IPS-18c (cell line): ENCODE results near the gene PINK1.

ENCODE experiments used
- H3K4me3 ChIP-seq: 2 replicates; pipeline ENCODE4 v1.7.0; 2013; ENCODE audit warnings: low read depth, mild to moderate bottlenecking, low read length, moderate library complexity; ENCODE audit not compliant: insufficient read depth
- H3K9me3 ChIP-seq: one replicate; pipeline ENCODE4 v1.6.1; 2013; ENCODE audit warnings: mild to moderate bottlenecking, low read length, moderate library complexity; ENCODE audit not compliant: control insufficient read depth, insufficient read depth

The PINK1 gene

GRCh38 chr1:20633190-20634064 lies at the start of gene PINK1:
Gene PINK1 (plus strand): TSS chr1:20633458. CDS start chr1:20633549, 91 bp downstream.
- H3K4me3 ChIP-seq: peak within 1 kb of the TSS; percentile 71
- no peaks in the 10 kb centered on the region for H3K9me3 ChIP-seq

- peaks cover 2% of the 10 kb centered on the region for H3K9me3 ChIP-seq
- H3K4me3 ChIP-seq: no peak overlapping the region
Measured at GRCh38 chr1:20584890-20585289, 48.4 kb upstream of the PINK1 start.

- no peak overlapping the region for H3K4me3 ChIP-seq
- H3K9me3 ChIP-seq: peaks cover 2% of the 10 kb centered on the region
Measured at GRCh38 chr1:20586953-20587660, 46.2 kb upstream of the PINK1 start.

- Histone ChIP-seq H3K4me3 (no peak overlapping the region), H3K9me3 (peaks cover 2% of the 10 kb centered on the region)
Measured at GRCh38 chr1:20587661-20588053, 45.6 kb upstream of the PINK1 start.

- Histone ChIP-seq H3K4me3 (no peak within 1 kb of the TSS; the same call in 1 of the 2 replicates), H3K9me3 (peaks cover 2% of the 10 kb centered on the region)
Measured at GRCh38 chr1:20588634-20589225, 44.5 kb upstream of the PINK1 start, which contains the start of gene CDA. Gene CDA (plus strand): TSS chr1:20589097. CDS start chr1:20589130, 33 bp downstream.

GRCh38 chr1:20589331-20590278 lies 43.7 kb upstream of the PINK1 start:
- H3K9me3 ChIP-seq: peaks cover 2% of the 10 kb centered on the region

GRCh38 chr1:20590306-20590777 lies 42.9 kb upstream of the PINK1 start:
- Histone ChIP-seq H3K4me3 (no peak overlapping the region), H3K9me3 (peaks cover 2% of the 10 kb centered on the region)

More at GRCh38 chr1:20589331-20590278, 43.7 kb upstream of the PINK1 start:
- H3K4me3 ChIP-seq: no peak overlapping the region; the same call in 1 of the 2 replicates

GRCh38 chr1:20593756-20594155 lies 39.5 kb upstream of the PINK1 start:
- H3K9me3 ChIP-seq: no peaks in the 10 kb centered on the region

GRCh38 chr1:20594746-20595145 lies 38.5 kb upstream of the PINK1 start:
- no peak overlapping the region for H3K4me3 ChIP-seq
- H3K9me3 ChIP-seq: no peaks in the 10 kb centered on the region

More at GRCh38 chr1:20593756-20594155, 39.5 kb upstream of the PINK1 start:
- no peak overlapping the region for H3K4me3 ChIP-seq

- H3K9me3 ChIP-seq: no peaks in the 10 kb centered on the region
- no peak overlapping the region for H3K4me3 ChIP-seq
Measured at GRCh38 chr1:20596106-20596505, 37.2 kb upstream of the PINK1 start.

- H3K4me3 ChIP-seq: no peak overlapping the region
- no peaks in the 10 kb centered on the region for H3K9me3 ChIP-seq
Measured at GRCh38 chr1:20597650-20598049, 35.6 kb upstream of the PINK1 start.

GRCh38 chr1:20600156-20600555 lies 33.1 kb upstream of the PINK1 start:
- H3K4me3 ChIP-seq: no peak overlapping the region
- H3K9me3 ChIP-seq: peaks cover 6% of the 10 kb centered on the region

GRCh38 chr1:20601129-20601825 lies 32.0 kb upstream of the PINK1 start:
- Histone ChIP-seq H3K4me3 (no peak overlapping the region), H3K9me3 (peaks cover 6% of the 10 kb centered on the region)

GRCh38 chr1:20602851-20603450 lies 30.3 kb upstream of the PINK1 start:
- Histone ChIP-seq H3K9me3 (peaks cover 6% of the 10 kb centered on the region), H3K4me3 (no peak overlapping the region)

GRCh38 chr1:20603504-20604464 lies 29.5 kb upstream of the PINK1 start:
- Histone ChIP-seq H3K4me3 (no peak overlapping the region), H3K9me3 (peaks cover 6% of the 10 kb centered on the region)
